KOPT-K1 (cell line): ENCODE measurements around the gene PEX14.
A peak's percentile ranks its signal among the peaks of the same experiment; 100 is the strongest.
"Not testable (repeated sequence)": the region's sequence is repeated elsewhere in the genome, so short reads cannot be mapped to it uniquely, and the experiment has no call there.

Source experiments
- H3K27ac ChIP-seq: fragments of 200-600 bp; sonication (generic); 2 replicates; pipeline ENCODE4 v1.5.1; 2016; ENCODE audit warnings: antibody characterized with exemption, mild to moderate bottlenecking, low read depth, low read length; ENCODE audit not compliant: poor library complexity, severe bottlenecking
- H3K36me3 ChIP-seq: fragments of 200-600 bp; sonication (generic); 2 replicates; pipeline ENCODE4 v1.5.1; 2017; ENCODE audit warnings: antibody characterized with exemption, mild to moderate bottlenecking, low read length, moderate library complexity; ENCODE audit not compliant: insufficient read depth
- H3K9me3 ChIP-seq: fragments of 200-600 bp; sonication (generic); 2 replicates; pipeline ENCODE4 v1.5.1; 2017; ENCODE audit warnings: antibody characterized with exemption, low read length, mild to moderate bottlenecking; ENCODE audit not compliant: insufficient read depth, poor library complexity, severe bottlenecking

PEX14 gene

DNA sequence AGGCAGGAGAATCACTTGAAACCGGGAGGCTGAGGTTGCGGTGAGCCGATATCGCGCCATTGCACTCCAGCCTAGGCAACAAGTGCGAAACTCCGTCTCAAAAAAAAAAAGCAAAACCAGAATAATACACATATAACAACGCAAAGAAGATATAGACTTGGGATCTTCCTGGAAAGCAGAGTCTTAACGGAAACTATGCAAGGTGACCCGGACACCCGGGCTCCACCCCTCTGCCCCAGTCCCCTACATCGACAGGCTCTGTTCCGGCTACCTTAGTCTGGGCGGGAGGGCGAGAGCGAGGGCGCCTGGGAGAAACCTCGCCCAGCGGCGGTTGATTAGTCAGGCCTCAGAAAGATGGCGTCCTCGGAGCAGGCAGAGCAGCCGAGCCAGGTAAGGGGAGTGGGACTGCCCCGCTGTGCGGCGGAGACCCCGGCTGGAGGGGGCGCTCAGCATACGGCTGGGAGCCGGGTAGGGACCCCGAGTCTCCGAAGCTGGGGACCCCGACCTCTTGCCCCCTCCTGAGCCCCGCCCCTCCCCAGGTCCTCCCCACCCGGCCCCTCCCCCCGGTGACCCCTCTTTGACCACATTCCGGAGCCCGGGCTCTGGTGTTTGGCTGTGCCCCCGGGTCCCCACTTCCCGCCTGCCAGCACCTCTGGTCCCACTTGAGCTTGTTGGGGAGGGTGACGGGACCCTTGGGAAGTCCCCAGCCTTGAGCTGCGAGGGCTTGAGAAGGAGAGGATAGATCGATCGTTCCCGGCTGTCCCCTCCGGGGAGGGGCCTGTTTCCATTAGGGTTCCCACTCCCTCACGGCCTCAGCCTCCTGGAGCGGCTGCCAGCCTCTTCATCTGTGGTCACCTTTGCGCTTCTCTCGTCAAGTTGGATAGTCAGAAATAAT lies at the start of gene PEX14:
Gene PEX14 (plus strand): TSS at position 338 of the 895 bp plus-strand sequence. CDS start 17 bp downstream, at position 355.
- Histone ChIP-seq H3K27ac (peak within 1 kb of the TSS; percentile 70), H3K36me3 (peaks cover 1% of the 10 kb centered on the region; the same call in 1 of the 2 replicates), H3K9me3 (no peaks in the 10 kb centered on the region)

GRCh38 chr1:10425826-10426534 lies 48.8 kb upstream of the PEX14 start:
- not testable (repeated sequence) for H3K27ac ChIP-seq, H3K9me3 ChIP-seq
- peaks cover 21% of the 10 kb centered on the region for H3K36me3 ChIP-seq

DNA sequence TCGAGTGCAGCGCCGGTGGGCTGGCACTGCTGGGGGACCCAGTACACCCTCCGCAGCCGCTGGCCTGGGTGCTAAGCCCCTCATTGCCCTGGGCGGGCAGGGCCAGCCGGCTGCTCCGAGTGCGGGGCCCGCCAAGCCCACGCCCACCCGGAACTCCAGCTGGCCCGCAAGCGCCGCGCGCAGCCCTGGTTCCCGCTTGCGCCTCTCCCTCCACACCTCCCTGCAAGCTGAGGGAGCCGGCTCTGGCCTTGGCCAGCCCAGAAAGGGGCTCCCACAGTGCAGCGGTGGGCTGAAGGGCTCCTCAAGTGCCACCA lies 48.3 kb upstream of the PEX14 start:
- not testable (repeated sequence) for H3K27ac ChIP-seq, H3K9me3 ChIP-seq
- peaks cover 16% of the 10 kb centered on the region for H3K36me3 ChIP-seq

DNA sequence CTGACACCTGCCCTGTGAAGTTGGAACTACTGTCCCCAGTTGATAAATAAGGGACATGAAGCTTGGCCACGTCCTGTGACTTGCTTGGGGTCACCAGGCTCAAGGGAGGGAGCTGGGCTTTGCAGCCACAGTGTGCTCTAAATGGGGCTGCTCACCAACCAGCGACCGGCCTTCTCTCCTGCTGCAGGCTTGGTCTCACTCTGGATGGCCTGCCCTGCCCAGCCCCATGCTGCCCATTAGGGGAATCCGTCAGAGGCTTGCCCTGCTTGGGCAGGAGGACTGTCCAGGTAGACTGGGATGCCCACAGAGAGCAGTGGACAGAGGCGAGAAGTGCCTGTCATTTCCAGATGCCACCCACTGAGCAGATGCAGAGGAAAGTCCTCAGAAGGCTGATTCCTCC lies 45.8 kb upstream of the PEX14 start:
- no peak overlapping the region for H3K27ac ChIP-seq
- no peaks in the 10 kb centered on the region for H3K9me3 ChIP-seq
- no peaks in the 10 kb centered on the region for H3K36me3 ChIP-seq

GRCh38 chr1:10429868-10430215 lies 44.9 kb upstream of the PEX14 start:
- H3K9me3 ChIP-seq, result no peaks in the 10 kb centered on the region
- H3K36me3 ChIP-seq, result no peaks in the 10 kb centered on the region
- H3K27ac ChIP-seq, result peak overlapping the region; percentile 91

GRCh38 chr1:10430216-10431069 lies 44.3 kb upstream of the PEX14 start, which contains the start of gene CENPS:
CENPS (plus strand) TSS chr1:10430433; CDS start chr1:10430518, 85 bp downstream.
- peak within 1 kb of the TSS; percentile 91 for H3K27ac ChIP-seq
- no peaks in the 10 kb centered on the region for H3K36me3 ChIP-seq
- H3K9me3 ChIP-seq, result no peaks in the 10 kb centered on the region

DNA sequence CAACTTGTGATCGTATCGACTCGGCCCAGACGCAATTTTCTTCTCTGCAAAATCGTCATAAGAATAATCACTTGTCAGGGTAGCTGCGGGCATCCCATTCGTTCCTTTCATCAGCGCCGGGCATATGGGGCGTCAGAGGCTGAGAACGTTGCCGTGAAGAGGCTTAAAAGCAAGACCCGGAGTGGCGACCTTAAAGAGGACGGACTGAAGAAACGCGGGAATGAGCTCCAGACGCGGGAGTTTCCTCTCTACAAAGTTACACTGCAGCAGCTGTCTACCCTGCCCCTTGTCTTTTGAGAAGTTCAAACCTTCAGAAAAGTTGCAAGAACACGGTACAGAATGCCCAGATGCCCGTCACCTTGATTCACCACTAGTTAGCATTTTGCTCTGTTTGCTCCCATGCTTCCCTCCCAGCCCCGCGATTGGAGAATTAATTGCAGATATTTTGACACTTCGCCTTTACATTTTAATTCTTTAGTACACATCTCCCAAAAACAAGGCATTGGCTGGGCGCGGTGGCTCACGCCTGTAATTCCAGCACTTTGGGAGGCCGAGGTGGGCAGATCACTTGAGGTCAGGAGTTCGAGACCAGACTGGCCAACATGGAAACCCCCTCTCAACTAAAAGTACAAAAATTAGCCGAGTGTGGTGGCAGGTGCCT lies 43.5 kb upstream of the PEX14 start:
- Histone ChIP-seq H3K36me3 (no peaks in the 10 kb centered on the region), H3K9me3 (no peaks in the 10 kb centered on the region), H3K27ac (peak overlapping the region; percentile 91)

DNA sequence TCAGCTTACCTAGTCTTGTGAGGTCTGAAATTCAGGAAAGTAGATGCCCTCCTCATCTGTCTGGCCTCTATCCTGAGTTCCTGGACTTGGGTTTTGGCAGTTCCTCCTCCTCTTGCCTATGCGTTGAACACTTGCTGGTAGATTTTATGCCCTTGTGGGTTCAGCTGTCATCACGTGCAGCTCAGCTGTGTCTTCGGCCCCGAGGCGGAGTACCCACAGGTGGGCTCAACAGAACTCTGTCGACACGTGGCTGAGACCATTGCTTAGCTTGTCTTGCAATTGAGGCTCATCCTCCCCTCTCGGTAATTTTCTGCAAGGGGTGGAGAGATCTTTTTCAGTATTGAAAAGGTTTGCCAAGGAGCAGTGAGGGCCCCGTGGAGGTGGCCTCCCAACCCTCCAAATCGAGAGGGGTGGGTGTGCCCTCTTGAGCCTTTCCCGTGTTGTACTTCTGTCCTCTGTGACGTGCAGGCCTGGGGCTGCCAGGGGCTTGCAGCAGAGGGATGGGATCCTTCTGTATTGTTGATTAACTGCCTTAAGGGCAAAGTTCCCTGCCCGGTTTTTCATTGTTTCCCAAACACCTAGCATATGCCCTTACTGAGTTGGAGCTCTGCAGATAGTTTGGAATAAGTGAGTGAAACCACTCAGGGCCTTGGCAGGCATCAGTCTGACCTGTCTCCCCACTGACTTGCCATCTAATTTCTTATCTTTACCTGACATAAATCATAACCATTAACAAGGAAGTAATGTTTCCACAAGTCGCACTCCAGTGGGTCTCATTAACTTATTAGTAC lies 41.6 kb upstream of the PEX14 start:
- no peak overlapping the region for H3K27ac ChIP-seq
- no peaks in the 10 kb centered on the region for H3K36me3 ChIP-seq
- H3K9me3 ChIP-seq, result no peaks in the 10 kb centered on the region

DNA sequence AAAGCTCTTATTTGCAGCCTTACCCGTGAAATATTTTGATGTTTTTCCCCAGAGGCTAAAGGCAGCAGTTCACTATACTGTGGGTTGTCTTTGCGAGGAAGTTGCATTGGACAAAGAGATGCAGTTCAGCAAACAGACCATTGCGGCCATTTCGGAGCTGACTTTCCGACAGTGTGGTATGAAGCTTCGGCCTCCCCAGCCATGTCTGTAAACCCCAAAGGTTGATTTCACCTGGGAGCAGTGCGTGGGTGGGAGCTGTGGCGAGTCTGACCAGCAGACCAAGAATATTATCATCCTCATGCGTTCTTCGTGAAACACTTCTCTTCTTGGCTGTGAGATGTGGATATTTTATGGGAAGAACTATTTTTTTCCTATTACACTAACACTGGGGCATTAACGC lies 41.0 kb upstream of the PEX14 start:
- Histone ChIP-seq H3K27ac (no peak overlapping the region), H3K36me3 (no peaks in the 10 kb centered on the region), H3K9me3 (no peaks in the 10 kb centered on the region)

DNA sequence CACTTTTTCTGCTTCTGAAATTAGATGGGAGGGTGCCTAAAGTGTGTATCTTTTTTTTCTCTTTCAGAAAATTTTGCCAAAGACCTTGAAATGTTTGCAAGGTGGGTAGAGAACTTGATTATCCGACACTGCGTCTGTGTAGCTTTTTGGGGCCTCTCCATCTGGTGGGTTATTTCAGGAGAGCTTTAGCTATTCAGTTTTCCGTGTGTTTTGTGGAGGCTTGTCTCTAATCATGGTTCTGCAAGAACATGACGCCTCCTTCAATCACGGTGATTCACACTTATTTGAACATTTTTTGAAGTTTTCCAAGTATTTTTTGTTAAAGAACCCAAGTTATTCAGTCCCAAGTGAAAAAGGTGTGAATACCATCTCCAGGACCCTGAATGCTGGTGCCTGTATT lies 40.2 kb upstream of the PEX14 start:
- Histone ChIP-seq H3K9me3 (no peaks in the 10 kb centered on the region), H3K27ac (no peak overlapping the region), H3K36me3 (no peaks in the 10 kb centered on the region)

- Histone ChIP-seq H3K27ac (no peak overlapping the region), H3K9me3 (no peaks in the 10 kb centered on the region)
Observed at GRCh38 chr1:10437052-10437451, 37.7 kb upstream of the PEX14 start.

DNA sequence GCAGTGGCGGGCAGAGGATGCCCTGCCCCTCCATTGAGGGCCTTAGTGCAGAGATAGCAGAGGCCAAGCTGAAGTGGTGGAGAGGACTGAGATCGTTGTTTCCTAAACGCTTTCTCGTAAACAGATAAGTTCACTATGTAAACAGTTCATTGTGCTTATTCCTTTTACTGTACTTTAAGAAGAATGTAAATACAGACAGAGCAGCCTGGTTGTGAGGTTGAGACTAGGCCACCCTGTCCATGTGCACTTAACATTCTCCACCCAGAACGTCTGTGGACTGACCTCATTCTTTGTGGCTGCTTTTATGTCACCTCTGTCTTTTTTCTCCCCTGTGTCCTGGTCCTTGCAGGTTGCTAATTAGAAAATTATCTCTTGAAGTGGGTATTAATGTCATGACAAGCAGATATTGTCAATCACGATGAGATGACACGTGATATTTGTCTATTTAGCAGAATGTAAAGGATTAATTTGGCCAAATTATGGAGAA lies 36.0 kb upstream of the PEX14 start:
- peaks cover 12% of the 10 kb centered on the region for H3K36me3 ChIP-seq
- H3K27ac ChIP-seq, result no peak overlapping the region

More at GRCh38 chr1:10437052-10437451, 37.7 kb upstream of the PEX14 start:
- peaks cover 12% of the 10 kb centered on the region for H3K36me3 ChIP-seq

GRCh38 chr1:10440305-10440704 lies 34.4 kb upstream of the PEX14 start:
- Histone ChIP-seq H3K36me3 (peaks cover 22% of the 10 kb centered on the region), H3K9me3 (no peaks in the 10 kb centered on the region), H3K27ac (no peak overlapping the region)

More for the DNA sequence above, 36.0 kb upstream of the PEX14 start:
- H3K9me3 ChIP-seq, result no peaks in the 10 kb centered on the region

DNA sequence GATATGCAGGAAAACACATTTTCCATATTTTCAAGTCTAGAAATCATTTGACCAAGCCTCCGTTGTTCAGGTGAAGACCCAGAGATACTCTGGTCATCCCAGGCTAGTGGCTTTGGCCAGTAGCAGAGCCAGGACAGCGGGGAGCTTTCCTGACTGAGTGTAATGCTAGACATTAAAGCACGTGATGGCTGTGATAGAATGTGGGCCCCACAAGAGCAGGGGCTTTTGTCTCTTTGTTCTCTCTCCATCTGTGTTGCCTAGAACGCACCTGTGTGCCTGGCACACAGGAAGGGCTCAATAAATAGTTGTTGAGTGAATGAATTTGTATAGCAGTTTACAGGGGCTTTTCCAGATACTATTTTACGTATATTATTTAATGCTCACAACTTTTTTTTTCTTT lies 34.0 kb upstream of the PEX14 start:
- H3K27ac ChIP-seq, result no peak overlapping the region
- no peaks in the 10 kb centered on the region for H3K9me3 ChIP-seq
- H3K36me3 ChIP-seq, result peaks cover 22% of the 10 kb centered on the region
